Measurements from ENCODE around the gene UBE2L3.
A peak's percentile ranks its signal among the peaks of the same experiment; 100 is the strongest.
"Not testable (repeated sequence)": the region's sequence is repeated elsewhere in the genome, so short reads cannot be mapped to it uniquely, and the experiment has no call there.

Gene UBE2L3

DNA sequence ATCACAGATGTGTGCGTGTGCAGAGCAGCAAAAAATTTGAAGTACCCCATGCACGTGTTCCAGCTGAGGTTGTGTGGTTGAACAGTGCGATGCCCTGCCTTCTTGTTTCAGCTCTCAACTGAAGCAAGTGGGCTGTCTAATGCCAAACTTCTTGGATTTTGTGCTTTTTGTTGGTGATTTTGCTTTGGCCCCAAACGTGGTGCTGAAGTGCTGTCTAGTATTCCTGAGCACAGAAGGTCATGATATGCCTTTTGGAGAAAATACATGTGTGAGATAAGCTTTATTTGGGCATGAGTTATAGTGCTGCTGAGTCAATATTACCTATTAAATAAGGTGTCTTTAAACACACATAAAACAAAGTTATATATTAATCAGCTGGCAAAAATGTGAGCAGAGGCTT is 48.2 kb downstream of the UBE2L3 start:
- no peak overlapping the region for H3K27ac ChIP-seq (replicated peaks)
- DNase-seq (ENCODE audit: low read depth in 1 of 2, low spot score in 1 of 2): no peak
- TF ChIP-seq SPI1 (IDR thresholded peaks at IDR 0.05; ENCODE audit: borderline replicate concordance, low read depth) (no peak), POLR2AphosphoS5 (IDR thresholded peaks at IDR 0.05; ENCODE audit: low read depth) (no peak)
- H3K4me3 ChIP-seq (replicated peaks; ENCODE audit: insufficient read depth, low read length): no peak overlapping the region
- H3K27me3 ChIP-seq (ENCODE audit: insufficient read depth, poor library complexity, severe bottlenecking): no peaks in the 10 kb centered on the region

DNA sequence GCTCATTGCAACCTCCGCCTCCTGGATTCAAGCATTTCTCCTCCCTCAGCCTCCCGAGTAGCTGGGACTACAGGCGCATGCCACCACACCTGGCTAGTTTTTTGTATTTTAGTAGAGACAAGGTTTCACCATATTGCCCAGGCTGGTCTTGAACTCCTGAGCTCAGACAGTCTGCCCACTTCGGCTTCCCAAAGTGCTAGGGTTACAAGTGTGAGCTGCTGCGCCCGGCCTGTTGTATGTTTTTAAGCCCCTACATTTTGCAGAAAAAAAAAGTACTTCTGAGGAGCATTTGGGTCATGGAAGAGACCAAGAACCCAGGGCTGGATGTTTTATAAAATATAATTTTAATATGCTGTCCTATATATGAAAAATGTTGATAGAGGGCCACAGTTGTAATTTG is 49.8 kb downstream of the UBE2L3 start:
- not testable (repeated sequence) for H3K4me3 ChIP-seq (replicated peaks; ENCODE audit: insufficient read depth, low read length); DNase-seq (ENCODE audit: low read depth in 1 of 2, low spot score in 1 of 2); H3K27ac ChIP-seq (replicated peaks); H3K27me3 ChIP-seq (ENCODE audit: insufficient read depth, poor library complexity, severe bottlenecking)

GRCh38 chr22:21621025-21621424 is 53.5 kb downstream of the UBE2L3 start:
- H3K27me3 ChIP-seq (ENCODE audit: insufficient read depth, poor library complexity, severe bottlenecking): no peaks in the 10 kb centered on the region
- H3K4me3 ChIP-seq (replicated peaks; ENCODE audit: insufficient read depth, low read length): no peak overlapping the region
- peak overlapping the region; percentile 43; the same call in 1 of the 2 replicates for H3K27ac ChIP-seq (replicated peaks)
- DNase-seq (ENCODE audit: low read depth in 1 of 2, low spot score in 1 of 2): no peak
- no peak for TF ChIP-seq REST (IDR thresholded peaks at IDR 0.05; ENCODE audit: insufficient replicate concordance, low read depth)
- TF ChIP-seq POLR2AphosphoS5 (IDR thresholded peaks at IDR 0.05; ENCODE audit: low read depth): no peak
- no peak for TF ChIP-seq GABPA (IDR thresholded peaks at IDR 0.05; ENCODE audit: low read depth)
- no peak for TF ChIP-seq SPI1 (IDR thresholded peaks at IDR 0.05; ENCODE audit: borderline replicate concordance, low read depth)
- no peak for TF ChIP-seq CTCF (IDR thresholded peaks at IDR 0.05; ENCODE audit: insufficient read depth, low read length)

DNA sequence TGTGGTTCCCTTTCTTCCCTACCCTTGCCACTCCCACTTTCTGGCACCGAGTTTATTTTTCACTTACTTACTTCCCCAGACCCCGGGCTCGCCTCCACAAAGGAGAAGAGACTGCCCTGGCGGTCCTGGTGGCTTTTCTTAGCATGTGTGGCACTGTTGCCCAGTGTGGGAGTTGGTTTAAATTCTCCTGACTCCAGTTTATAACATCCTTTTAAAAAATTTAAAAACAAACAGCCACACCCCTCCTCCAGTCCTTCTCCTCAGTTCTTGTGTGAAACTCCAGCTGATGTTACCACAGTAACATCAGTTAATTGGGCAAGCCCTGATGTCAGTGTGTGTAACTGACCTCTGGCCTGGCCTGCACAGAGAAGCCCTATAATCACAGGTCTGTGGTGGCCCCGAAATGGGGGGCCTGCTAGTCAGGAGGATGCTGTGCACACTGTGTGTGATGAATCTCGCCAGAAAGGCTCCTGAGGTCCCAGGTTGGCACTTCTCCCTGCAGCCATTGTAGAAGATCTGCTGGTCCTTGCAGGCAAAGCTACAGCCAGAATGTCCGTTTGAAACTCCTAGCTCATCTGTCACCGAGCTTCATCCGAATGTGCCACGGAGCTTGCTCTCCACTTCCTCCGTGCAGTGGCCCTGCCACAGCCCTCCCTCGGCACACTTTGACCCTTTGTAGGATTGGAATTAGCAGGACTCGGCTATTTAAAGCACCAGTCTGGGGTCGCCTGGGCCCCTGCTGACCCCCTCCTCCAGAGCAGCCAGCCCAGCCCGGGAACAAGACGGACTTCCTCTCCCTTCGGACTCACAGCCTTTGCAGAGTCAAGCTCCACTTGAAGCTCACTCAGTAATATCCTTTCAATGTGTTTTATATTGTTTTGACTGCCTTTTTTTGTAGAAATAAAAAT is 54.8 kb downstream of the UBE2L3 start:
- H3K27me3 ChIP-seq (ENCODE audit: insufficient read depth, poor library complexity, severe bottlenecking): no peaks in the 10 kb centered on the region
- peak; percentile 54 to 80 for DNase-seq (ENCODE audit: low read depth in 1 of 2, low spot score in 1 of 2)
- TF ChIP-seq GABPA (IDR thresholded peaks at IDR 0.05; ENCODE audit: low read depth): no peak
- TF ChIP-seq SPI1 (IDR thresholded peaks at IDR 0.05; ENCODE audit: borderline replicate concordance, low read depth): peak; percentile 32; the same call in 1 of the 2 replicates
- peak overlapping the region; percentile 38 for H3K27ac ChIP-seq (replicated peaks)
- no peak overlapping the region for H3K4me3 ChIP-seq (replicated peaks; ENCODE audit: insufficient read depth, low read length)

- H3K27me3 ChIP-seq (ENCODE audit: insufficient read depth, poor library complexity, severe bottlenecking): no peaks in the 10 kb centered on the region
- DNase-seq (ENCODE audit: low read depth in 1 of 2, low spot score in 1 of 2): no peak
- TF ChIP-seq POLR2AphosphoS5 (IDR thresholded peaks at IDR 0.05; ENCODE audit: low read depth) (peak; percentile 13; the same call in 1 of the 2 replicates), GABPA (IDR thresholded peaks at IDR 0.05; ENCODE audit: low read depth) (no peak), REST (IDR thresholded peaks at IDR 0.05; ENCODE audit: insufficient replicate concordance, low read depth) (no peak)
- H3K27ac ChIP-seq (replicated peaks): peak overlapping the region; percentile 38
- H3K4me3 ChIP-seq (replicated peaks; ENCODE audit: insufficient read depth, low read length): no peak overlapping the region
These were observed 55.6 kb downstream of the UBE2L3 start for GRCh38 chr22:21622919-21623647.
